Measurements from ENCODE around the gene MSANTD3.
"Not testable (repeated sequence)": the region's sequence is repeated elsewhere in the genome, so short reads cannot be mapped to it uniquely, and the experiment has no call there.

Gene MSANTD3

GRCh38 chr9:100426530-100427365 lies at the start of gene MSANTD3:
TSS of gene MSANTD3 (plus strand) at chr9:100427143. CDS start at chr9:100441939, 14,796 bp downstream.
- DNase-seq = peak; percentile 84

GRCh38 chr9:100379862-100380261 lies 47.1 kb upstream of the MSANTD3 start:
- DNase-seq = peak; percentile 89

GRCh38 chr9:100392989-100393388 lies 34.0 kb upstream of the MSANTD3 start:
- DNase-seq = not testable (repeated sequence)

- peak; percentile 38 for DNase-seq
Measured at GRCh38 chr9:100394032-100394695, 32.8 kb upstream of the MSANTD3 start.

- DNase-seq = peak; percentile 49
Measured at GRCh38 chr9:100394816-100395215, 32.1 kb upstream of the MSANTD3 start.

- DNase-seq = no peak
Measured at GRCh38 chr9:100396769-100397168, 30.2 kb upstream of the MSANTD3 start.

- no peak for DNase-seq
Measured at GRCh38 chr9:100397529-100398266, 29.2 kb upstream of the MSANTD3 start.

GRCh38 chr9:100401042-100401441 lies 25.9 kb upstream of the MSANTD3 start:
- DNase-seq = no peak

- DNase-seq = no peak
Measured at GRCh38 chr9:100406962-100407361, 20.0 kb upstream of the MSANTD3 start.

- DNase-seq = no peak
Measured at GRCh38 chr9:100408546-100409175, 18.3 kb upstream of the MSANTD3 start.

GRCh38 chr9:100409176-100409556 lies 17.8 kb upstream of the MSANTD3 start:
- no peak for DNase-seq

- peak; percentile 90 for DNase-seq
Measured at GRCh38 chr9:100411472-100412283, 15.3 kb upstream of the MSANTD3 start.

GRCh38 chr9:100413839-100414420 lies 13.0 kb upstream of the MSANTD3 start:
- DNase-seq = no peak

GRCh38 chr9:100417815-100418214 lies 9.1 kb upstream of the MSANTD3 start:
- no peak for DNase-seq

- no peak for DNase-seq
Measured at GRCh38 chr9:100419166-100419565, 7.8 kb upstream of the MSANTD3 start.

- not testable (repeated sequence) for DNase-seq
Measured at GRCh38 chr9:100421116-100421515, 5.8 kb upstream of the MSANTD3 start.

- peak; percentile 40 for DNase-seq
Measured at GRCh38 chr9:100425758-100426157, 1.2 kb upstream of the MSANTD3 start.

GRCh38 chr9:100426189-100426529 lies 784 bp upstream of the MSANTD3 start:
- no peak for DNase-seq

- peak; percentile 79 for DNase-seq
Measured at GRCh38 chr9:100427366-100428263, 672 bp downstream of the MSANTD3 start.

GRCh38 chr9:100428871-100429654 lies 2.1 kb downstream of the MSANTD3 start:
- DNase-seq = peak; percentile 99

Data from fibroblast of skin of right biceps (primary cell).